Stimulated activated CD4-positive, alpha-beta T cell treated with anti-CD3 and anti-CD28 coated beads, Interleukin-4, amount 100 ng/mL, for 48 hours (primary cell): Measurements from ENCODE around the gene CD164L2.
"Not testable (repeated sequence)": the region's sequence is repeated elsewhere in the genome, so short reads cannot be mapped to it uniquely, and the experiment has no call there.

ENCODE experiments used
- DNase-seq, 2 donors: peaks; one replicate each; pipeline ENCODE4 v3.0.0-alpha.2; 2020; ENCODE audit warnings: low read depth in 2 of 2

CD164L2 gene

DNA sequence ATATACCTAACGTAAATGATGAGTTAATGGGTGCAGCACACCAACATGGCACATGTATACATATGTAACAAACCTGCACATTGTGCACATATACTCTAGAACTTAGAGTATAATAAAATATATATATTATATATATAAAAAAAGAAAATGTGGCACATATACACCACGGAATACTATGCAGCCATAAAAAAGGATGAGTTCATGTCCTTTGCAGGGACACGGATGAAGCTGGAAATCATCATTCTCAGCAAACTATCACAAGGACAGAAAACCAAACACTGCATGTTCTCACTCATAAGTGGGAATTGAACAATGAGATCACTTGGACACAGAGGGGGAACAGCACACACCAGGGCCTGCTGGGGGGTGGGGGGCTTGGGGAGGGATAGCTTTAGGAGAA, 1.7 kb upstream of the CD164L2 start:
- not testable (repeated sequence) for DNase-seq

DNA sequence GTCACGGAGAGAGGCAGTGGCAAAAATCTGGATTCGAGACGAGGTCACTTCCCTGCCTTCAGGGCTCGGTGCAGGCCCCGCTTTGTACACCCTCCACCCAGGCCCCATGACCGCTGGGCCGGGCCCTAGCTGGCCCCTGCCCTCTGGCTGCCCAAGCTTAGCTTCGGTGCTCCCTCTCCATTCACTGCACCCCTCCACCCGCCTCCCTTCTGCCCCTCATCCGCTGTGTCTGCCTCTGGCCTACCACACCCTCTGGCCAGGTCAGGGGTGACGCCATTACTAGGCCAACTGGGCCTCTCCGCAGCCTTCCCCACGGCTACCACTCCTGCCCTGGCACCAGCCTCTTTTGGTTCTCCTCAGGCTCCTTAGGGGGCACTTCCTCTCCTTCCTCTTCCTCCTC, 528 bp upstream of the CD164L2 start:
- no peak for DNase-seq

DNA sequence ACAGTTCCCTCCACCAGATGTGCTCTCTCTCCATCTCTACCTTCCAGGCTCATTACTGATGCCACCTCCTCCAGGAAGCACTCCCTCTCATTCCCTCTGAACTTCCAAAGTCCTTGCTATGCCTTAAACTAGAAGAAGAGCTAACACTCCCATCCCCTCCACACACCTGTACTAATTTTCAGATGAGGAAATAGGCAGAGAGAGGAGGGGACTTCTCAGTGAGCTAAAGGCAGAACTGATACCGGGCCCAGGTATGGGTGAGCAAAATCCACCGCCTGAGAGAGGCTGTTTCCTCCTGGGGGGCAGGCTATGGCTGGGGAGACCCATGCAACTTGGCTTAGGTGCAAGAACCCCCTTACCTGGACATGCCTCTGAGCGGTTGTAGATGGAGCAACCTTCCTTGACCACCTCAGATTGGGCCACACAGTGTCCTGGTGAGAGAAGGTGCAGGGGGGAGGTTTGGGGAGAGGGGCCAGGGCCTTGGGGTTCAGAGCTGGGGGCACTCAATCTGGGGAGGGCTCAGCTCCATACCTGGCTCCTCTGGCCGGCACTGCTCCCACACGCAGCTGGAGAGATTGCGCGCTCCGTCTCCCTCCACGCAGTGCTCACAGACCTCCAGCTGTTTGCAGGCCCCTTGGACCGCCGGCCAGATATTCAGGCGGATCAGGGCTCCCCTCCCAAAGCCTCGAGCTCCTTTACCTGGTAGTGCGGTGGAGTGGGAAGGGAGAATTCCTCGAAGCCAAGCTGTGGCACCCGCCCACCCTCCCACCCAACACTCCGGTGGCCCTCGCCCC, 967 bp downstream of the CD164L2 start:
- no peak for DNase-seq

DNA sequence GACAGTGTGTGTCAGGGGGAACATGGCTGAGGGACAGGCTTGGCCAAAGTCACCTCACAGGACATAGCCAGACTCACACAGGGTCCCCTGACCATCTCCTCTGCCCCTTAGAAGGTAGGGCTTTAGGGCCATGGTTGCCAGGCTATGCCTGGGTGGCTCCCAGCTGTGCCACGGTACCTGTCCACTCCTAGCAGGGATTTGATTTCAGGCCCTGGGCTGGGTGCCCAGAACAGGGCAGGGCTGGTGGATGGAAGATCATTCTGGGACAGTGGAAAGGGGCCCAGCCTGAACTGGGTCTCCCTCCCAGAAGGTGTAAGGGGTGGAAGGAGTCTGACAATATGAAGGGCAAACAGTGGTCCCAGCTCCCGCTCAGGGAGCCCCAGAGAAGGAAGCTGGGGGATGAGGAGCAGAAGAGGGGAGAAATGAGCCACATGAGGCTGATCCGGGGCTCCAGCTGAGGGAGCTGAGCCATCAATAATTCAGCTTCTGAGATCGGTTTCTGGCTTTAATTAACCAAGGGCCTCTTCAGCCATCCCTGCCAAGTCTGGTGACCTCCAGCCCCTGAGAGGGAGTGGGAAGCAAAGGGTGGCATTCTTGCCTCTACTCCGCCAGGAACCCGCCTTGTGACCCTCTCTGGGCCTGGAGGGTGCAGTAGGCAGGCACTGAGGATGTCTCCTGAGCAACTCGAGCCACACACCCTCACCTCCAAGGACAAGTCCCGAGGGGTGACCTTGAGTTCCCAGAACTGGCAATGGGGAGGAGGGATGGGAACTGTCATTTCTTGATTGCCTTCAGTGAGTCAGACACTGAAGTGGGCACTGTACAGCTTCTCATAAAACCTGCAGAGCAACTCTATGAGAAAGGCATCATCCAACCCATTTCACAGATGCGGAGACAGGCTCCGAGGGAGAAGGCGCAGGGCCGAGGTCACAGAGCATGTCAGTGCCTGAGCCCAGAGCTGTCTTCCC, 2.1 kb downstream of the CD164L2 start:
- no peak for DNase-seq

DNA sequence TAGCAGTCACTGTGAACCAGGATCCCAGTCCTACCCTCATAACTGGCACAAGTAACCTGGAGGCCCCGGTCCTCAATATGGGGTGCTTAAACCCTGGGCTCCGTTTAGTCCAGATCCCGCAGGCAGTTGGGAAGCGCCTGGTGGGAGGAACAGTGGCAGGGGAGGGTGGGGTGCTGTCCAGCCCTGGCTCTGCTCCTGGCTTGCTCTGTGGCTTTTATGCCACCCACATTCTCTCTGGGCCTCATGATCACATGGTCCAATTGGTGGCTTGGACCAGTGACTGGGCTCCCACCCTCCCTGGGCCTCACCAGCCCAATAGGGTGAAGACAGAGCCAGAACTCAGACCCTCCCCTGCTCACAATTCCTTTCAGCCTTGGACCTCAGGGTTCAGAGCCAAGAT, 2.9 kb downstream of the CD164L2 start:
- DNase-seq: no peak

DNA sequence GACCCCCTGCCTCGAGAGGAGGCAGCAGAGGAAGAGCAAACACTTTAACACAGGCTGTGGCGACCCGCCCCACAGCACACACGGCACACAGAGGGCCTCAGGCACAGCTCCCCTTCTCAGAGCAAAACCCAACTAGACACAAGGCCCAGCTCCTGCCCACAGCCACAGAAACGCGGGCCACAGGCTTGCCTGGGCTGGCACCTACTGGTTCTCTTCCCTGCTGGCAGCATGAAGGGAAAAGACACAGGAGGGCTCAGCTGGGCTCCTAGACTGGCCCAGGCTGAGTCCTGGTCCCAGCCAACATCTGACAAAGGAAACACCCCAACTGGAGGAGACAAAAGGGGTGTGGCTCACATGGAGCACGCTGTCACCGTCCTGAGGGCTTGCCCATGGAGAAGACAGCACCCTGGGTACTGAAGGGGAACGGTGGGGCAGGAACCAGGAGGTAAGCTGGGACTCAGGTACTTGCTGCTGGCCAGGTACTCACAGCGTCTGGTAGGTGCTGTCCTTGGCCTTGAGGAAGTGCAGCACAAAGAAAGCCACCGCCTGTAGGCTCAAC, 3.5 kb downstream of the CD164L2 start:
- no peak for DNase-seq

DNA sequence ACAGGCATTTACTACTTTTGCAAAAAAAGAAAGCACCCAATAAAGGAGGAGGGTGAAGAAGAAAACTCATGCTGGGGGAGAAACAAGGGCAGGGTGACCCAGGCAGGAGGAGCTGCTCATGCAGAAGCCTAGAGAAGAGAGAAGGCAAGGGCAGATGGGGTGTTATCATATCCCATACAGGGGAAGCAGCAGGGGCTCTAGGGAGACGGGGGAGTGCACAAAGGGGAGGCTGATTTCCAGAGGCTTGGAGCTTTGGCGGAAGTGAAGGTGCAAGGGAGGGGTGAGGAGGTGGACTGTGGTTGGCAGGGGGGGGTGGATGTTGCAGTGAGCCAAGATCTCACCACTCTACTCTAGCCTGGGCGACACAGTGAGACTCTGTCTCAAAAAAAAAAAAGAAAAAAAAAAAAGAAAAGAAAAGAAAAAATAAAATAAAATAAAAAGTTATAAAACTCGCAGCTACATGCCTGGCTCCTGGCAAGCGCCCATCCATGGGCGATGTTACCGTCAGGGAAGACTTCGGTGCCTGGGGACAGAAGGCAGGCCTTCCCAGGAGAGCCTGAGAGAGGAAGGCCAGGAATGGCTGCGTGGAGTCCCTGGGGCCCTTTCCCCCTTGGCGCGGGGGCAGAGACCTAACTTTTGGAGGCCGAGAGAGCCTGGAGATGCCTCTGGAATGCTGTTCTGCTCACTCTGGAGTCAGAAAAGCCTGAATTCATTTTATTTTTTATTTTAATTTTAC, 5.2 kb downstream of the CD164L2 start:
- DNase-seq: no peak

DNA sequence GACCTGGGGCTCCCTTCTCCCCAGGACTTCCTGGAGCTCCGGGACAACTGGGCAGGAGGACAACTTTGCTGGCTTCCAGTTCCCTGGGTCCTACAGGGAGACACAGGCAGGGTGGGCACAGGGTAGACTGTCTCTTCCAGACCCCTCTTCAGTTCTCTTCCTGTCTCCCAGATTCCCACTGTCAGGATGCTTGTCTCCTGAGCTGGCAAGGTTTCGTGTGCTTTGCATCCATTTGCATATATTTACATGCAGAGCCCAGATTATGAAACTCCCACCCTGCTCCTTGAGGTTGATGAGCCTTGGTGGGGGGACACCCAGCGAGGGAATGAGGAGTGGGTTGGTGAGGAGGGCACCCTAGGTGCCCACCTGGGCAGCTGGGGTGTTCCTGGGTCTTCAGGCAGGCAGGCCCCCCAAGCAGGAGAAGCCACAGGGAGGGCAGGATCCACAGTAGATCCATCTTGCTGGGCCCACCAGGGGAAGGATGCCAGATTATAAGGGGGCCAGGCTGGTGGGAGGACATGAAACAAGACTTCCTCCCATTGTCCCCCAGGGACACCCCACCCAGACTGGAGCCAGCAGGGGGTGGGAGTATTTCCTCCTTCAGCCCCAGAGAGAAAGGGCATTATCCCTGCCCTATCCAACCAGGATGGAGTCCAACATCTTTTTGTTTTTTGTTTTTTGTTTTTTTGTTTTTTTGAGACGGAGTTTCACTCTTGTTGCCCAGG, 8.6 kb downstream of the CD164L2 start, which contains the start of gene FCN3:
Gene FCN3, minus strand, starts transcription at position 463 of the 725 bp plus-strand sequence. Its CDS starts 6 bp downstream, at position 457.
- no peak for DNase-seq

DNA sequence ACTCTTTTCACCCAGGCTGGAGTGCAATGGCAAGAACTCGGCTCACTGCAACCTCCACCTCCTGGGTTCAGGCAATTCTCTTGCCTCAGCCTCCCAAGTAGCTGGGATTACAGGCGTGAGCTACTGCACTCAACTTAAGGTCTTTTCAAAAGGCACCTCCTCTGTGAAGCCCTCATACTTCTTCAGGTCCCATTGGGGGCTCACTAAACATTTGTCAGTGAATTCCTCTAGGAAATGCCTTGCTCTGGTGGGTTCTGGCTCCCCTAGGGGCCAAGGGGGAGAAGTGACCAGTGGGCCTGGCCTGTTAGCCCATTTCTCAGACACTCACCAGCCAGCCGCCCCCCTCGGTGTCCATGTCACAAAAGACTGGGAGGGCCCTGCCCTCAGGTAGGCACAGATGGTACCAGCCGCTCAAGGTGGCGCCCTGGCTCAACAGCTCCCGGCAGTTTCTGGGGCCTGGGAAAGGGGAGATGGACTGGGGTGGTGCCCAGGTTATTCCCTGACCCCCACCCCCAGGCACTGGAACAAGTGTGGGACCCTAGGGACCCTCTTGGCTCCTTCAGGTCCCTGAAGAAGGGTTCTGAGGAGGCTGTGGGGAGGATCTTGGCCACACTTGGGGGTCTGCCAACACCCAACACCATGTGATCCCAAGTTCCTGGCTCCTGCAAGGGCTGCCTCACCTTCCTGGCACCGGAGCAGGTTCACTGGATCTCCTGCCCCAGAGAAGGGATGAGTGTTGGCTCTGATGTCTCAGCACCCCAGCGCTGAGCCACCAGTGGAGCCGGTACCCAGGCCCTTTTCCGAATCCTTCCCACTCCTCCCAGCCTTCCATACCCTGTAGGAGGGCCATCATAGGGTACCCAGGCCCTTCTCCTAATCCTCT, 10.1 kb downstream of the CD164L2 start:
- DNase-seq: no peak

DNA sequence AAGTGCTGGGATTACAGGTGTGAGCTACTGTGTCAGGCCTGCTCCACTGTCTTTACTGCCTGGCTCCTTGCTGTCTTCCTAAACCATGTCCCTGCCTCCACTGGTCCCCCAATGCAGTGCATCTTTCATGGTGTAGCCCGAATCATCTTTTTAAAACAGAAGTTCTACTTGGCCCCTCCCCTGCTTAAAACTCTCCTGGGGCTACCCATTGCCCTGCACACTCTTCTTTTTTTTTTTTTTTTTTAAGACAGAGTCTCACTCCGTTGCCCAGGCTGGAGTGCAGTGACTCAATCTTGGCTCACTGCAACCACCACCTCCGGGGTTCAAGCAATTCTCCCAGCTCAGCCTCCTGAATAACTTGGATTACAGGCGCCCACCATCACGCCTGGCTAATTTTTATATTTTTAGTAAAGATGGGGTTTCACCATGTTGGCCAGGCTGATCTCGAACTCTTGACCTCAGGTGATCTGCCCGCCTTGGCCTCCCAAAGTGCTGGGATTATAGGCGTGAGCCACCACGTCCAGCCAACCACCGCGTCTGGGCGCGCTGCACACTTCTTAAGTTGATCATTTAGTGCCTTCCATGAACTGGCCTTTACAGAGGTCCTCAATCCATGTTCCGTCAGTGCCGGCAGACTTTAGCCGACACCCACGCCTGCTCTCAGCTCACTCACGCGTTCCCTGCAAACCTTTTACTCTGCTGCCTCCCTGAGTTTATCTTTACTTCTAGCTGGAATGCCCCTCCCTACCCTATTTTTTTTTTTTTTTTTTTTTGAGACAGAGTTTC, 10.9 kb downstream of the CD164L2 start:
- no peak for DNase-seq

DNA sequence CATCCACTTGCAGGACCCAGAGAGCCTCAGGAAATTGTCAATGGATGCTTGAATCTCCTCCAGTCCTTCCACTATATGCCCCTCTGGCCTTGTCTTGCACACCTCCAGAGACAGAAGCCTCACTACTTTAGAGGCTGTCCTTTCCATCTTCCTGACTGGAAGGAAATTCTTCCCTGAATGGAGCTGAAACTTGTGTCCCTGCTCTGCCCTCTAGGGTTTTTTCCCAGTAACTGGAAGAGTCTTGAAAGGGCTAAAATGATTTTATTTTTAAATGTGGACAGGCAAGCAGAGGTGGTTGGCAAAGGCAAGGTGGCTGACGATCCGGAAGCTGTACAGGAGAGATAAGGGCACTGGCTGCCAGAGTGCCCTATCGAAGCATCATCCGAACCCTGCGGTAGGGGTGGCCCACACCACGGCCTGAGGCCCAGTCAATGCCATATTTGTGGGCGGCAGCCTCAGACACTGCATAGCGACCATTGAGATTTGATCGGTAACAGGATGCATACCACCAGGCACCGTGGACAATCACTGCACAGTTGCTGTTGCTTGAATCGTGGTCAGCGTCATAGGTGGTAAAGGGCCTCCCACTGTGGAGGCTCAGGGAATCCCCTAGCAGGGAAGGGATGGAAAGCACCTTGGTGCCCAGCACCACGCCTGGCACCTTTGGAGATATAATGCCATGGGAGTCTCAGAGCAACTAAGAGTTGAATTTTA, 14.1 kb downstream of the CD164L2 start:
- DNase-seq: no peak

DNA sequence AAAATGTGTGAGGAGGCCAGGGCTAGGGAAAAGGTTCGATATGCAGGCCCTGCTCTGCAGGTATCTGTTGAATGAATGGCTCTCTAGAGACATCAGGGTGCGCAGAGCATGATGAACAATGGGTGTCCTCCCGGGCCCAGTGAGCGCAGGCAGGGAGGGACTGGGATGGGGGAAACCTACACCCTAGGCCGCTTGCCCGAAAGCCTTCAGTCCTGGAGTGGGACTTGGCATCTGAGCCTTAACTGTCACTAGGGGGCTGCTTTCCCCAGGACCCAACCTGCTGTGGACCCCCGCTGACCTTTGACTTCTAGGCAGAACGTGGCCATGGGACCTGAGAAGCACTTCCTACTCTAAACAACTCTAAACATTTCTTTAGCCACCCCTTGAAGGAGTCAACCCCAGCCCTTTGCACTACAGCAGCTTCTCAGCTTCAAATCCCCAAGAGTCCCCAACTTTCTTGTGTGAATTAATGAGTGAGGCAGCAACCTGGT, 15.9 kb downstream of the CD164L2 start:
- DNase-seq: no peak

DNA sequence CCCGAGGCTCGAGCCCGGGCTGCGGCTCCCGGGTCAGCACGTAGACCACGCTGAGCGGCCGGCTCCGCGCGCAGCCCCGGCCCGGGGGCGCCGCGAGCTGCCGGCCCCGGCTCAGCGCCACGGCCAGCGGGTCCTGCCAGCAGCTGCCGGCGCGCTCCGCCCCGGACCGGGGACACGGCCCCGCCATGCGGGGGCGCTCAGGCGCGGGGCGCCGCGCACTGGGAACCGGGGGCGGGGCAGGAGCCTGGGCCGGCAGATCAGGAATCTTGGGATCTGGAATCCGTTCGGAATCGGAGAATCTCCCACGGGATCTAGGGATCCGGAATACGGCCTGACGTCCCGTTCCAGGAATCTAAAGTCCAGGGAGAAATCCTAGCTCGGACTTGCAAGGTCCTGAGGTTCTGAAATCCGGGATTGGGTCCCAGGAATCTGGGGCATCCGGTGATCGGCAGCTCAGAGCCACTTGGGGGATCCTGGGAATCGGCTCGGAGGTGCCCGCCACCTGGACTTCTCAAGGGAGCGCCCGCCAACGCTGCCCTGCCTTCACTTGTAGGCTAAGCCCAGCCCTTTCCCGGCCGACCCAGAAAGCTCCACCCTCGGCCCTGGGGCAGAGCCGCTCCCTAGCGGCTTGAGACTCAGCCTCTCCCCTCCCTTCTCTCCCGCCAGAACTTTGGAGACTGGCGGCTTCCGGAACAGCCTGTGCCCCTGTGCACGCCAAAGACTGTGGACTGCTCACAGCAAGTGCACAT, 16.5 kb downstream of the CD164L2 start, which contains the start of gene MAP3K6:
Gene MAP3K6, minus strand, starts transcription at position 551 of the 749 bp plus-strand sequence. Its CDS starts 364 bp downstream, at position 187.
- peak in 1 of 2 donors; percentile 62 for DNase-seq

DNA sequence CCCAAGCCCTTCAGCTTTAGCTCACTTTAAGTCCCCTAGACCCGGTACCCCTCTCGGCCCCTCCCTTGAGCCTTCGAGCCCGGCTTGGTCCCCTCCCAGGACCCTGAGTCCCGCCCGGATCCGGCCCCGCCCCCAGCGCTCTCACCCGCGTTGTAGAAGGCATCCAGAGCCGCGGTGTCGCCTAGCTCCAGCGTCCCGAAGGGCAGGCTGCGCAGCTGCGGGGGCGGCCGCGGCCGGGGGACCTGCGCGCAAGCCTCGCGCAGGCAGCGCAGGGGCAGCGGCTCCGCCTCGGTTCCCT, 17.1 kb downstream of the CD164L2 start:
- peak; percentile 81 to 83 for DNase-seq

DNA sequence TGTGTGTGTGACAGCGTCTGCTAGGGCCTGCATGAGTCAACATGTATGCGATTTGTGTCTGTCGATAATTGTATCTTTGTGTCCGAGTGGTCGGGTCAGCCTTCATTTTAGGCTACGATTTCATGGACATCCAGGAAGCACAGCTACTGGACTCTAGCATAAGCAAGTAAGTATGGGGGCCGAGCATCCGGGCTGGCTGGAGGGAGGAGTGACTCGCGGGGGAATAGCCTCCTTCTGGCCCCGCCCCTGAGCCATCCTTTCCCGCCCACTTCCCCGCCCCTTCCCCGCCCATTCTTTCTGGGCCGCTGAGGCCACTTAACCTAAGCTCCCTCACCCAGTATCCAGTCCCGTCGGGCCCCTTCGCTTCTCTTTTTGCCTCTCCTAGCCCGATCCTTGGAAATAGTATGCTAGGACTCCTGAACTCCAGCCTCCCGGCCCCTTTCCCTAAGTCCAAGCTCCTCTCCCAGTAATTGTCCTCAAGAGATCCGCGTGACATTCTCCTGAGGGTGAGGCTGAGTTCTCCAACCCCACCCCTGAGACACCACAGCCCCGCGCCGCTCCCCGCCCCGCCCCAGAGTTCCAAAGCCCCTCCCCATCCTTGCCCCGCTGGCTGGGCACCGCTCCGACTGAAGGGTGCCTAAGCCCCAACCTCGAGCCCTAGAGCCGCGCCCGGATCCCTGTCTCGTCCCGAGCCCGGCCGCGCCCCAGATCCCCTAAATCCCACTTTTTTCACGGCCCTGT, 17.6 kb downstream of the CD164L2 start:
- peak; percentile 72 to 84 for DNase-seq

DNA sequence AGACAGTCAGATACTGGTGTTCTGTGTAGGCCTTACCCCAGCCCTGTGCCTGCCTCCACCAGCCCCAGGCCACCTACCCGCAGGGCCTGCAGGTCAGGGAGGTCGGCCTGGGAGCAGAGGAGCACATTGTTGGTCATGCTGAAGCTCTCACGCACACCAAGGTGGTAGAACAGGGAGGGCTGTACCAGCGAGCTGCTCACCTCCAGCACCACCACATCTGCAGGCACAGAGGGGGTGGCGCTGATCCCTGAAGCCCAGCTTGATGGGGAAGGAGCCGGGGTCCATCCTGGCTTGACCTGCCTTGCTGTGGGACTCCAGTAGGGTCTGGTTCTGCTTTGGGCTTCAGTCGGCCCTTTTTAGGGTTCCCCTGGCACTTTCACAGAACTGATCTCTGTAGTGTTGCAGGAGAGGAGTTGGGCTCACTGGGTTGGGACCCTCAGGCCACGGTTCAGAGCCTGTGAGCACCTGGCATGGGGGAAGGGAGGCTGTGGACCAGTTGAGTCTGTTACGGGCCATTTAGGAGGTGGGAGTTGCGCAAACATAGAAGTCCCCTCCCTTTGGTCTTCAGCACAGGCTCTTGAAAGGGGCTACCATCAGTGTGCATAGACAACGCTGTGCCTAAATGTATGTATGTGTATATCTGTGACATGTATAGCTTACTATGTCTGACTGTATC, 18.3 kb downstream of the CD164L2 start:
- no peak for DNase-seq
